Retinal pigment epithelial cell (primary cell): ENCODE measurements around the gene ERMP1.
A peak's percentile ranks its signal among the peaks of the same experiment; 100 is the strongest.
"Not testable (repeated sequence)": the region's sequence is repeated elsewhere in the genome, so short reads cannot be mapped to it uniquely, and the experiment has no call there.

ENCODE experiments used
- DNase-seq: peaks from one replicate; pipeline ENCODE4 v3.0.0-alpha.2; 2010; ENCODE audit warnings: low read depth
- H3K4me3 ChIP-seq: 2 replicates; pipeline ENCODE4 v1.5.1; 2011; ENCODE audit warnings: mild to moderate bottlenecking, low read length, control low read depth, moderate library complexity
- TF ChIP-seq, protein P1 (sequence below): conservative IDR thresholded peaks from 2 replicates; pipeline ENCODE4 v1.5.1; 2011; ENCODE audit warnings: low read depth, low read length, control low read depth, inconsistent platforms

Gene ERMP1

DNA sequence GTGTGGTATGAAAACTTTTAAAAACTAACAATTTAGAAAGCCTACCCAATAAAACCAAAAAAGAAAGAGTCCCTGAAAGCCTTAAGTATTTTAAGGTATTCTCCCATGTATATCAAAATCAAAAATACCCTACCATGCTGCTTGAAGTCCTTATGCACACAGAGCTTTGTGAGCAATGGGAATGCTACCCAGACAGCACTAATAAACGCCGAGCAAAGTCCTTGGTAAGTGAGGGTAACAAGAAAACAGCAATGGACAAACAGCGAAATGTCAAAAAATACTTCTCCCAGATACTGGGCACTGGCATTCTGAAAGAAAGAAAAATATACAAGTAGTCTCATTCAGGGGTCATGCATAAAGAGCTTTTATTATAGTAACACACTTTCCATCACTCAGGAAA, 27.4 kb downstream of the ERMP1 start:
- TF ChIP-seq, protein P1, sequence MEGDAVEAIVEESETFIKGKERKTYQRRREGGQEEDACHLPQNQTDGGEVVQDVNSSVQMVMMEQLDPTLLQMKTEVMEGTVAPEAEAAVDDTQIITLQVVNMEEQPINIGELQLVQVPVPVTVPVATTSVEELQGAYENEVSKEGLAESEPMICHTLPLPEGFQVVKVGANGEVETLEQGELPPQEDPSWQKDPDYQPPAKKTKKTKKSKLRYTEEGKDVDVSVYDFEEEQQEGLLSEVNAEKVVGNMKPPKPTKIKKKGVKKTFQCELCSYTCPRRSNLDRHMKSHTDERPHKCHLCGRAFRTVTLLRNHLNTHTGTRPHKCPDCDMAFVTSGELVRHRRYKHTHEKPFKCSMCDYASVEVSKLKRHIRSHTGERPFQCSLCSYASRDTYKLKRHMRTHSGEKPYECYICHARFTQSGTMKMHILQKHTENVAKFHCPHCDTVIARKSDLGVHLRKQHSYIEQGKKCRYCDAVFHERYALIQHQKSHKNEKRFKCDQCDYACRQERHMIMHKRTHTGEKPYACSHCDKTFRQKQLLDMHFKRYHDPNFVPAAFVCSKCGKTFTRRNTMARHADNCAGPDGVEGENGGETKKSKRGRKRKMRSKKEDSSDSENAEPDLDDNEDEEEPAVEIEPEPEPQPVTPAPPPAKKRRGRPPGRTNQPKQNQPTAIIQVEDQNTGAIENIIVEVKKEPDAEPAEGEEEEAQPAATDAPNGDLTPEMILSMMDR = no peak
- no peak overlapping the region for H3K4me3 ChIP-seq
- no peak for DNase-seq

DNA sequence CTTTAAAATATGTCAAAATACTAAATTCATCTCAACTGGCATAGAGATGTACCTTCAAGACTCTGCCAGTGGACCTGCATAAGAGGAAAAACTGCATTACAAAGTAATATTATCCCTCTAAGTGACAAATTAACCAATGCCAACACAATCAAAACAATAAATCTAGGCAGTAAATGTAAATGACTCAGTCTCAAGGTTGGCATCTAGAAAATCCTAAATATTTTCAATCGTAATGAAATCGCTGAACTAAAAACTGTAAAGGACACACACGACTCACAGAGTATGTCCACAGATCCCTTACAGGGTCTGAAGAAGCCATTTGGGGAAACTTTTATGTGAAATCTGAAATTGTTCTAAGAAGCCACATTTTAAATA, 31.2 kb downstream of the ERMP1 start:
- TF ChIP-seq, protein P1 = no peak
- no peak for DNase-seq
- H3K4me3 ChIP-seq = no peak overlapping the region

DNA sequence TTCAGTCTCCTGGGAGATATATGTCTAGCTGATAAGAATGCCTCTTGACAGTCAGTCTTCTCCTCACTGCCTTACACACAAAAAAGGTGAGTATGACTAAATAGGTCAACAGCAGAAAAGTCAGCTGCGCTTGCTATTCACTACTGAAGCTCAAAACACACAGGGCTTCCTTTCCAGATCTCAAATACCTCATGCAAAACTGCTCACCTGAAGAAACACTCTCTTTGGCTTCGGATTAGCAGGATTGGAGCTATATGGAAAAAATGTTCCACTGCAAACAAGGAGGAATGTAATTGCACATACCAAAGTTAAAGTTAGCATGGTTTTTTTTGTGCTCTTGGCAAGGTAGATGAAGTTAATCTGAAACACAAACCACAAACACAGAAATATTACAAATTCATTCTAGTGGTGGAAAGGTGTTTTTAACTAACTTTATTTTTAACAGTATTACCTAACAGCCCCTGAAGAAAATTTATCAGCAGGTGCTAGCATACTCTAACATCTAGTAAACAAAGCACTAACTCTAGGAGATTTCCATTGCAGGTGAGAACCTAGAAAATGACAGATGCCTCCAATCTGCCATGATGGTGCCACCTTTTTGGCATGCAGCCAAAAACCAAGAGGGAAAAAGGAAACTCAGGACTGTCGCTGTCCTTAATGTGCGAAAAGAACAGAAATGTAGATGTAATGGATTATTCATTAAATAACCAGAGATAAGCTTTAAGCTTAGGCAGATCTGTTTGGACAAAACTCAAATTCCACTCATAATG, 31.8 kb downstream of the ERMP1 start:
- TF ChIP-seq, protein P1 = no peak
- peak; percentile 48 for DNase-seq
- no peak overlapping the region for H3K4me3 ChIP-seq

DNA sequence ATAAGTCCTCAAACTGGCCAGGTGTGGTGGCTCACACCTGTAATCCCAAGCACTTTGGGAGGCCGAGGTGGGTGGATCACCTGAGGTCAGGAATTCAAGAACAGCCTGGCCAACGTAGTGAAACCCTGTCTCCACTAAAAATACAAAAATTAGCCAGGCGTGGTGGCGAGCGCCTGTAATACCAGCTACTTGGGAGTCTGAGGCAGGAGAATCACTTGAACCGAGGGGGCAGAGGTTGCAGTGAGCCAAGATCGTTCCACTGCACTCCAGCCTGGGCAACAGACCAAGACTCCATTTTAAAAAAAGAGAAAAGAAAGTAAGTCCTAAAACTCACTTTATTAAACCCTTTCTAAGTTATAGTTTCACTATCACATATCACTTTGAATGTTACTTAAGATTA, 32.5 kb downstream of the ERMP1 start:
- H3K4me3 ChIP-seq, DNase-seq: not testable (repeated sequence)

DNA sequence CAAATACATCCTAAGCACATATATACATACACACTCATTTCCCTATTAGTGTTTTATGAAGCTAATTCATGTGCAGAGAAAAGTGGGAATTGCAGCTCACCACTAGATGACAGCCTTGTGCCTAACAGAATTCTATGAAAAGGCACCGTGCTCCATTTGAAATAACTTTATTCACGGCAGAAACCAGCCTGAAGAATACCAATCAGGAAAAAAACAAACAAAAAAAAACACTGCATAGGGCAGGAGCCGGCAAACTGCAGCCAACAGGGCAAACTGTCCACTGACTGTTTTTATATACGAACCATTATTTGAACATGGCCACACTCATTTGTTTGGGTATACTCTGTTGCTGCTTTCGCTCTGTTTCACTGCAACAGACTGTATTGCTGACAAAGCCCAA, 33.6 kb downstream of the ERMP1 start:
- H3K4me3 ChIP-seq = no peak overlapping the region
- DNase-seq = no peak
- TF ChIP-seq, protein P1 = peak; percentile 91

DNA sequence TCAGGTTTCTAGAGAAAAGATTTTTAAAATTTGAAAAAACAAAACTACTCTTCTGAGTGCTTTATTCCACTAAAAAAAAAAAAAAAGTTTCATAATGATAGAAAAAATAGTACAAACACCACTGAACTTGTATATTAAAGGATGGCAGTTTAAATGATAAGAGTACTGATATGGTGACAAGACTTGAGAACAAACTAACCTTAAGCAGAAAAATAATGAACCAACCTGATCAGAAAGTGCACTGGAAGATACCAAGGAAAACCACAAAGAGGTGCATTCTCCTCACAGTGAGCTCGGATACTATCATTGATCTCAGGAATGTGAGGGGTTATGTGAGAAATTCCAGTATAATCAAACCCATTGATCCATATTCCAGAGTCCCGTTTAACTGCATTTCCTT, 34.3 kb downstream of the ERMP1 start:
- TF ChIP-seq, protein P1 = no peak
- no peak for DNase-seq
- H3K4me3 ChIP-seq = no peak overlapping the region

DNA sequence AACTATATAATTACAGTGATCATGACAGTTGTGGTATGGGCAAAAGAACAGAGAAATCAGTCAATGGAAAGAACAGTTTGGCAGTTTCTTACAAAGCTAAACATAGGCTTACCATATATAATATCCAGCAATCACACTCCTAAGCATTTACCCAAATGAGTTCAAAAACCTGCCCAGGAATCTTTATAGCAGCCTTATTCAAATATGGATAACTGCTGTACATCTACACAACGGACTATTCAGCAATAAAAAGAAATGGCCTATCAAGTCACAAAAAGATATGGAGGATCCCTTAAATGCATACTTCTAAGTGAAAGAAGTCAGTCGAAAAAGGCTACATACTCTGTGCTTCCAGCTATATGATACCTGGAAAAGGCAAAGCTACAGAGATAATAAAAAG, 36.6 kb downstream of the ERMP1 start:
- TF ChIP-seq, protein P1 = no peak
- no peak overlapping the region for H3K4me3 ChIP-seq

More for the DNA sequence above, 36.6 kb downstream of the ERMP1 start:
- DNase-seq = no peak
